ENCODE measurements around the gene HHATL.

HHATL gene

GRCh38 chr3:42712344-42712648, 9.7 kb upstream of the HHATL start:
- FAIRE-seq: no peak

GRCh38 chr3:42711491-42712343, 9.1 kb upstream of the HHATL start:
- FAIRE-seq: no peak

DNA sequence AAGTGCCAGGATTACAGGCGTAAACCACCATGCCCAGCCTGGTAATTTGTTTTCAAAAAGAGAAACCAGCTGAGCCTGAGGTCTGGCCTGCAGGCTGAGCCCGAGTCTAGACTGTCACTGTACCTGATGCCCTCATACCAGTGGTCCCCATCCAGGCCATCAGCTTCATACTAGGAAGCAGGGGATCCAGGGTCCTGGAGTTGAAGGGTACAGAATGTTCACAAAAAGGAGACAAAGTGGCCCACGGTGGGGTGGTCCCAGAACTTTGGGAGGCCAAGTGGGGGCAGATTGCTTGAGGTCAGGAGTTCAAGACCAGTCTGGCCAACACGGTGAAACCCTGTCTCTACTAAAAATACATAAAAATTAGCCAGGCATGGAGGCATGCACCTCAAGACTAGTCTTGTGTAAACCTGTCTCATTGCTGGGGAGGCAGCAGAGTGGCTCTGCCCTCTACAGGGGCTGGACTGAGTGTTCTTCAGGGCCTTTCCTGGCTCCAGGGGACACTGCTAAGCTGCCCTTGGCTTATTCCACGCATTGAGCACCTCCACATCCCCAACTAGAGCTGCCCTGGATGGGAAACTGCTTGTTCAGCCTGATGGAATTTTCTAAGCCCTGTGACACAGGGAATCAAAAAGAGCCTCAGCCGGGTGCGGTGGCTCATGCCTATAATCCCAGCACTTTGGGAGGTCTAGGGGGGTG, 7.9 kb upstream of the HHATL start:
- FAIRE-seq: no peak

DNA sequence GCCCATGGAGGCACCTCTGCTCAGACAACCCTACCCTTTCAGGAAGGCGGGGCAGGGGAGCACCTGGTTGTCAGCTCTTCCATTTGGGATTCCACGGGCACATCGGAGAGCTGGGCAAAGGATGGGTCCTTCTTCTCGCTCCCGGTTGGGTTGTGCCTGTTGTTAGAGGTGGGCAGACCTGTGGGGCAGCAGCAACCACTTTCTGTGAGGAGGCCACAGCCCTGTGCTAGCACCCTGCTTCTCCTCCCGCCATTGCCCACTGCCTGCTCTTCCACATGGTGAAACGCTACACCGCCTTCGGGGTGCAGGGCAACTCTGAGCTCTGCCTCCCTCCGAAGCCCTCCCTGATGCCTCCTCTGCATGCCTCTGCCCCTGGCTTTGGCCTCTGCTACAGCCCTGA, 7.0 kb upstream of the HHATL start:
- no peak for FAIRE-seq

GRCh38 chr3:42708611-42709151, 6.1 kb upstream of the HHATL start:
- FAIRE-seq: no peak

DNA sequence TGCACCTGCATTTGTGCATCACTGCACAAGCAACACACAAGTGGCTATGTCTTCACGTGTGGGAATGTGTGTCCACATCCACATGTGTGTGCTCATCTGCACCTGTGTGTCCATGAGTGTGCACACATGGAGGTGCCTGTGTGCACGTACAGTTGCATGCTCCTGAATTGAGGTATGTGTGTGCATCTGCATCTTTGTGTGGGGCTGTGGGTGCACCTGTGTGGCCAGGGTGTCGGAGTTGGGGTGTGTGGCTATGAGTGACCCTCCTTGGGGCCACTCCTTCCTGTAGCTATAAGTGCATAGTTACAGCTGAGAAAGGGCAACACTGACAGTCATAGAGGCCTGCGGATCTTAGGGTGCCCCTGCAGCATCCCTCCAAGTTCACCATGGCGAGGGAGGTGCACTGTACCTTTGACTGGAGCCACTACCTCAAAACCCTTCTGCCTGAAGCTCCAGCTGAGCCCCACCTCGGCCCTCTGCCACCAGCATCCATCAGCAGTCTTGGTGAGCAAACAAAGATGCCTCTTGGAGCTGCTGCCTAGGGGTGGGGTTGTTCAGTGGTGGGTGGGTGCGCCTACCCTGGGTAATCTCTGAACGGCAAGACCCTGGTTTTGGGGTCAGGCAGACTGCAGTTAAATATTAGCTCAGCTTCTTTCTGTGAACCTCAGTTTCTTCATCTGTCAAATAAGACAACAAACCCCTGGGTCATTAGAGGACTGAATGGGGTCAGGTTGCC, 5.2 kb upstream of the HHATL start:
- no peak for FAIRE-seq

GRCh38 chr3:42706721-42707619, 4.4 kb upstream of the HHATL start:
- FAIRE-seq: no peak

GRCh38 chr3:42705962-42706585, 3.5 kb upstream of the HHATL start:
- no peak for FAIRE-seq

GRCh38 chr3:42705058-42705767, 2.6 kb upstream of the HHATL start:
- FAIRE-seq: no peak

DNA sequence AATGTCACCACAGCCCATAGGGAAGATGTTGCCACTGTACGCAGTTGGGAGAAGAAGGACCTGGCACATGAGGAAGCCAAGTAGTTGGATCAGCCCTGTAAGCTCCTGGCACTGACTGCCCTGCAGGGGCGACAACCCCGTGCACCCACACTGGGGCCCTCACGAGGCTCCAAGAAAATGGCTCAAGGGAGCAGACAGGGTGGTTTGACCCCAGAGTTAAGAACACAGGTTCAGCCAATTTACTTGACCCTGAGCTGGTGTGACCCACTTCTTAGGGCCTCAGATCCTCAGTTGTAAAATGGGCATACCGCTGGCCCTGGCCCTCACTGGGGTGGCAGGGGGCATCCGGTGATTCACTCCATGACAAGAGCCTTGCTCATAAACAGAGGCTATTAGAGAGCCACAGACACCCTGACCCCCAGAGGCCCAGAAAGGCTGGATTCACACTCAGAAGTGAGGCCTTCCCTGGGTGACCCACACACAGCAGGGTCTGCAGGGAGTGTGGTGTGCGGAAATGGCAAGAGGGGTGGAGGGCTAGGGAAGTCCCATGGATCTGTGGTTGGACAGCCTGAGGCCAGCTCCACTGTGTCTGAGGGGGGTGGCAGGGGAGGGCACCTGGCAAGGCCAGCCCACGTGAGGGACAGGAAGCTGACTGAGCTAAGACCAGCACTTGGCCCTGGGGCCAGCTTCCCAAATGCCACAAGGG, 1.7 kb upstream of the HHATL start:
- FAIRE-seq: no peak

GRCh38 chr3:42703695-42704025, 1.1 kb upstream of the HHATL start:
- FAIRE-seq: no peak

DNA sequence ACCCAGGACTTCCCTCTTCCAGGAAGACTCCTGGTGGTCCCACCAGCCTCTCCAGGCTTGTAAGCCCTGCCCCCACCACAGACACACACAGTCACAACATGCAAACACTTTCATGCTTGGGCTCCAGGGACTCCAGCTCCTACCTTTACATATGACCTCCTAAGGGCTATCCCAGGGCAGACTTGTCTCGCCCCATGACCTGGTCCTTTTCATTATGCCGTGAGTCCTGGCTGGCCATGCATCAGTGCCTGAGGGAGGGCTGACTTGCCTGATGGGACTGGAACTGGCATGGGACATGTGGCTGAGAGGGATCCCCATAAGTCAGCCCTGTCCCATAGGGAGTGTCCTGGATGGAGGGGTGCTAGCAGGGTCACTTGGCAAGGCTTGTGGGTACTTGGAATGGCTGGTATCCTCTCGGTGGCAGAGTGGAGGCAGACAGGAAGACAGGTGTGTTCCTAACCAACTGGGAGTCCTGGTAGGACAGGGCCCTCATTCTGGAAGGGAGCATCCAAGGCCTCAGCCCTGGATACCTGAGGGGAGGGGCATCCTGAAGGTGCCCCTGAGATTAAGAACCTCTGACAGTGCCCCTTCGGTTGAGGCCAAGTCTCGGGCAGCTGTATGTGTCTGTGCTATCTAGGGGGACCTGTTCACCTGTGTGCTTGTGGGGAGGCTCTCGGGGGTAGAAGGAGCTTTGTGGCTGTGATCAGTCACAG, 540 bp upstream of the HHATL start:
- FAIRE-seq: no peak

- FAIRE-seq: no peak
Measured at GRCh38 chr3:42701371-42702065, 1.1 kb downstream of the HHATL start.

- FAIRE-seq: no peak
Measured at GRCh38 chr3:42700366-42701288, 2.0 kb downstream of the HHATL start.

DNA sequence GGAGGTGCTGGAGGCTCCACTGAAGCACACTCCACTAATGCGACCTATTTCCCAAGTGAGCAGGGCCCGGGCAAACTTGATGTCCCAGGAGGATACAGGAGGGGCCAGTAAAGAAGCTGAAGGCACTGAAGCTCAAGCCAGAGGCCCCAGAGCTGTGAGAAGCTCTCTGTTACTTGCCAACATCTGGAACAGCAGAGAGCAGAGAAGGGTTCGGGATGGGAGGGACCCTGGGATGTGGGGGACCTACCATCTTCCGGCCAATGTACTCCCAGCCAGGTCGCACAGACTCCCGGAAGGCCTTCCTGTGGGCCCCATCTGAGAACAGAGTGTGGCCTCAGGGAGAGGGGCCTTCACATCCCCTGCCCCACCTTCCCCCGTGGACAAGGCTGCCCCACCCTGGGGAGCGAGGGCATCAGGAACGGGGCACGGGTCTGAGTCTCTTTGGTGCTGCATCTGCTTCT, 3.1 kb downstream of the HHATL start:
- no peak for FAIRE-seq

DNA sequence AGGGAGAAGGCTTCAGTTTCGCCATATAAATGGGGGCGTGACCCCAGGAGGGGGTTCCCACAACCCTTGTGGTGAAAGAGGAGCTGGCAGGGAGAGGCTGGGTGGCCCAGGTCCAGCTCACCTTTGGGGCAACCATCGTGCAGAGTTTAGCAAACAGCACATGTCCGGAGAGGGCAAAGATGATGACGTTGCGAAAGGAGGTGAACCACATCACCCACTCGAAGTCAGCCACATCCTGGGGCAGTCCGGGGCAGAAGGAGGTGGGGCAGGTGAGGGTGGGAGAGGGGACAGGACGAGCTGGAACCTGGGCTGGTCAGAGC, 3.7 kb downstream of the HHATL start:
- no peak for FAIRE-seq

- no peak for FAIRE-seq
Measured at GRCh38 chr3:42698216-42698910, 4.2 kb downstream of the HHATL start.
